Tibial nerve (tissue), 4 donors: ENCODE measurements around the gene NGFR. TPM values are rescaled to one million over a fixed set of nuclear protein-coding genes. Genes with fewer than 3 reads are reported as not detected.
A peak's percentile ranks its signal among the peaks of the same experiment; 100 is the strongest.

Source experiments
- DNase-seq, 2 donors: peaks; one replicate each; pipeline ENCODE4 v3.0.0-alpha.2; 2019; ENCODE audit warnings: low spot score in 2 of 2
- H3K27ac ChIP-seq, 4 donors: fragments of 200-600 bp; sonication (generic) in 3 of 4; one replicate each; pipeline ENCODE4 v1.5.1; 2017 to 2019; ENCODE audit warnings: mild to moderate bottlenecking in 1 of 4
- H3K27me3 ChIP-seq, 2 donors: fragments of 200-600 bp; sonication (generic) in 1 of 2; one replicate each; pipeline versions ENCODE4 v1.5.1 to v1.6.0; 2017 to 2019
- H3K36me3 ChIP-seq, 3 donors: fragments of 200-600 bp; sonication (generic); one replicate each; pipeline ENCODE4 v1.5.1; 2018 to 2019
- H3K4me1 ChIP-seq, 4 donors: fragments of 200-600 bp; sonication (generic) in 3 of 4; one replicate each; pipeline ENCODE4 v1.5.1; 2017 to 2019
- H3K4me3 ChIP-seq, 4 donors: fragments of 200-600 bp; sonication (generic) in 3 of 4; one replicate each; pipeline ENCODE4 v1.5.1; 2017 to 2019; ENCODE audit warnings: mild to moderate bottlenecking in 1 of 4, moderate library complexity in 1 of 4
- H3K9me3 ChIP-seq, 4 donors: fragments of 200-600 bp; sonication (generic) in 3 of 4; one replicate each; pipeline ENCODE4 v1.5.1; 2017 to 2019
- CTCF ChIP-seq, 5 experiments: fragments of 200-600 bp in 3 of 5; fragments of 450-650 bp in 2 of 5; sonication (generic) in 3 of 5; IDR thresholded peaks; one replicate each; pipeline ENCODE4 v1.5.1; 2016 to 2019; ENCODE audit warnings: antibody characterized with exemption in 5 of 5, mild to moderate bottlenecking in 3 of 5, moderate library complexity in 2 of 5
- EP300 ChIP-seq, 2 donors: sonication (generic); formaldehyde crosslinking; IDR thresholded peaks; one replicate each; pipeline ENCODE4 v1.6.1; 2017; ENCODE audit warnings: antibody characterized with exemption in 2 of 2, mild to moderate bottlenecking in 1 of 2
- POLR2A ChIP-seq, 2 donors: fragments of 450-650 bp; IDR thresholded peaks; one replicate each; pipeline ENCODE4 v1.6.1; 2017; ENCODE audit warnings: antibody characterized with exemption in 2 of 2, mild to moderate bottlenecking in 2 of 2, moderate library complexity in 2 of 2
- WGBS, 2 donors: methylation state at CpG; one replicate each; pipeline ENCODE4 v1.1.5; 2018; 5-methylcytosine and 5-hydroxymethylcytosine counted together
- total RNA-seq, 4 donors: library from RNA; depleted of rRNA; stranded (reverse); fragments of >200 nt; gene quantifications; one replicate each; pipeline ENCODE4 v1.1.0, GENCODE V29; 2016

Gene NGFR
- total RNA-seq, 4 donors from 2014 or later, result 205 to 279 (median 238) TPM

- DNase-seq, result no peak
- Histone ChIP-seq H3K9me3 (no peaks in the 10 kb centered on the region), H3K36me3 (no peaks in the 10 kb centered on the region), H3K27me3 (no peaks in the 10 kb centered on the region), H3K4me1 (peaks cover 0 to 52% (median 7%) of the 10 kb centered on the region in 4 donors), H3K27ac (peak overlapping the region in 2 of 4 donors; percentile 60 to 81), H3K4me3 (no peak overlapping the region)
- WGBS, 2 donors, result 83 to 88% methylated on average over 5 of the region's 5 CpGs
- TF ChIP-seq CTCF (IDR thresholded peaks at IDR 0.05) (no peak), EP300 (IDR thresholded peaks at IDR 0.05) (no peak), POLR2A (IDR thresholded peaks at IDR 0.05) (no peak)
Measured at GRCh38 chr17:49523196-49523595, 28.1 kb downstream of the NGFR start.

- no peak for DNase-seq
- TF ChIP-seq POLR2A (IDR thresholded peaks at IDR 0.05), result no peak
- no peak for TF ChIP-seq EP300 (IDR thresholded peaks at IDR 0.05)
- TF ChIP-seq CTCF (IDR thresholded peaks at IDR 0.05), result no peak
- no peaks in the 10 kb centered on the region for H3K27me3 ChIP-seq
- H3K4me3 ChIP-seq, result no peak overlapping the region
- H3K27ac ChIP-seq, result peak overlapping the region in 1 of 4 donors; percentile 33
- H3K36me3 ChIP-seq, result no peaks in the 10 kb centered on the region
- H3K9me3 ChIP-seq, result no peaks in the 10 kb centered on the region
- 72 to 81% methylated on average over 7 to 11 of the region's 11 CpGs for WGBS, 2 donors
- H3K4me1 ChIP-seq, result peaks cover 0 to 45% (median 7%) of the 10 kb centered on the region in 4 donors
Measured at GRCh38 chr17:49523706-49524472, 28.8 kb downstream of the NGFR start.

GRCh38 chr17:49524473-49525359, 29.6 kb downstream of the NGFR start:
- H3K4me1 ChIP-seq, result peaks cover 0 to 41% (median 7%) of the 10 kb centered on the region in 4 donors
- no peaks in the 10 kb centered on the region for H3K27me3 ChIP-seq
- H3K4me3 ChIP-seq, result no peak overlapping the region
- no peaks in the 10 kb centered on the region for H3K36me3 ChIP-seq
- 82 to 84% methylated on average over 15 to 17 of the region's 17 CpGs for WGBS, 2 donors
- no peaks in the 10 kb centered on the region for H3K9me3 ChIP-seq
- no peak for DNase-seq
- TF ChIP-seq POLR2A (IDR thresholded peaks at IDR 0.05) (no peak), EP300 (IDR thresholded peaks at IDR 0.05) (no peak)
- no peak overlapping the region for H3K27ac ChIP-seq

GRCh38 chr17:49525831-49526741, 31.0 kb downstream of the NGFR start:
- Histone ChIP-seq H3K9me3 (no peaks in the 10 kb centered on the region), H3K4me1 (peaks cover 0 to 27% (median 3%) of the 10 kb centered on the region in 4 donors), H3K36me3 (no peaks in the 10 kb centered on the region), H3K4me3 (no peak overlapping the region), H3K27me3 (no peaks in the 10 kb centered on the region), H3K27ac (no peak overlapping the region)
- no peak for DNase-seq
- 77 to 83% methylated on average over 21 to 24 of the region's 24 CpGs for WGBS, 2 donors
- TF ChIP-seq CTCF (IDR thresholded peaks at IDR 0.05), result no peak
- no peak for TF ChIP-seq EP300 (IDR thresholded peaks at IDR 0.05)
- no peak for TF ChIP-seq POLR2A (IDR thresholded peaks at IDR 0.05)
